GM21367 (cell line): ENCODE data around the gene CCNE1.
"Not testable (repeated sequence)": the region's sequence is repeated elsewhere in the genome, so short reads cannot be mapped to it uniquely, and the experiment has no call there.

Source experiments
- ATAC-seq: cut with Tn5 transposase; IDR thresholded peaks from one replicate; pipeline ENCODE4 v1.9.1; 2021; ENCODE audit not compliant: unreplicated experiment

Gene CCNE1

DNA sequence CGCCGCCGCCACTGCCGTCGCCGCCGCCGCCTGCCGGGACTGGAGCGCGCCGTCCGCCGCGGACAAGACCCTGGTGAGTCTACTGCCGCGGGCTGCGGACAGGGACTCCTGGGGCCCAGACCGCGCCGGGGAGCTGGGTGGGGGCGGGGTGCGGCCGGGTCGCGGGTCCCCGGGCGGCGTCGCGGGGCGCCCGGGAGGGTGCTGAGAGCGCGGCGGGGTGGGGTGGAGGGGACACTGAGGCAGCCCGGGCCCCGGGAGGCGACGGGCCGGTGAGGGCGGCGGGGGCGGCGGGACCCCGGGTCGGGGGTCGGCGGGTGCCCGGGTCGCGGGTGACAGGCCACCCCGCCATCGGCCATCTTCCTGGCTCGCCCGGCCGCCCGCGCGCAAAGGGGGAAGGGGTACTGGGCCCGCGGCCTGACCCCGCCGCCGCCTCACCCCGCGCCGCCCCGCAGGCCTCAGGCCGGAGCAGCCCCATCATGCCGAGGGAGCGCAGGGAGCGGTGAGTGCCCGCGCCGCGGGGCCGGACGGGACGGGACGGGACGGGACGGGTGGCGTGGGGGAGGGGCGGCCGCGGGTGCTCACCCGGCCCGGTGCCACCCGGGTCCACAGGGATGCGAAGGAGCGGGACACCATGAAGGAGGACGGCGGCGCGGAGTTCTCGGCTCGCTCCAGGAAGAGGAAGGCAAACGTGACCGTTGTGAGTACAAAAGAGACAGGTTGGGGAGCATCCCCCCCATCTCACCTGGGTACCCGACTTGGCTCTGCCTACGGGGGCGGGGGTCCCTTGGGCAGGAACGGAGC is 489 bp downstream of the CCNE1 start:
- ATAC-seq, result peak; percentile 2

DNA sequence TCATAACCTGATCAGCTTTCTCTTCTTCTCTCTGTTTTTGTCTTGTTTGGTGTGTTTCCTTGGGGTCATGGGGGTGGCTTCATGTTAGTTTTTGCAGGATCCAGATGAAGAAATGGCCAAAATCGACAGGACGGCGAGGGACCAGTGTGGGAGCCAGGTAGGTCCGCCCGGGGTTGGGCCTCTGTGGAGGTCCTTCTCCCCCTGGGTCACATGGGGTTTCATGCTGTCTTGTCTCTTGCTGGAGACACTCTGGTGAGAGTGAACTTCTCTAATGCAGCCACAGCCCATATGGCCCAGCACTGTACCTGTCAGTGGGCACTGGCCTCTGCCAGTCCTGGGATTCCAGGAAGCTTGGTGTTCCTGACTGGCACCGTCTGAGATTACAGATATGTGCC is 1.1 kb downstream of the CCNE1 start:
- no peak for ATAC-seq

DNA sequence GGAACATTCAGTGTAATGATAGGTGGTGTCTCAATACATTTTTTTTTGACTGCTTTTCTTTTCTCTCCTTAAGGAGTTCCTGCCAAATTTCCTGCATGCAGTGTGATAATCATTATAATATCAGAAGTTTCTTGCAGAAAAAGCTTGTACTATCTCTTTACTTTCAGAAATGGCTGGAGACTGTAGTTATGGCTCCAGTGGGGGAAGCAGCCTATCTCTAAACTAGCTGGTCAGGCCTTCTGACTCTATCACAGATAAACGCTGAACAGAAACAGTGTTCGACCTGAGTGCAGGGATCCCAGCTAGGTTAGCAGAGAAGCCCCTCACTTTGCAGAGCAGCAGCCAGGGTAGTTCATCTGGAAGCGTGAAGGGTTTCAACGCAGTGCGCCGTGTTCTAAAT is 1.9 kb downstream of the CCNE1 start:
- ATAC-seq, result no peak

GRCh38 chr19:29815231-29815630 is 3.4 kb downstream of the CCNE1 start:
- ATAC-seq, result peak; percentile 38

- no peak for ATAC-seq
Measured at GRCh38 chr19:29817316-29817715, 5.5 kb downstream of the CCNE1 start.

DNA sequence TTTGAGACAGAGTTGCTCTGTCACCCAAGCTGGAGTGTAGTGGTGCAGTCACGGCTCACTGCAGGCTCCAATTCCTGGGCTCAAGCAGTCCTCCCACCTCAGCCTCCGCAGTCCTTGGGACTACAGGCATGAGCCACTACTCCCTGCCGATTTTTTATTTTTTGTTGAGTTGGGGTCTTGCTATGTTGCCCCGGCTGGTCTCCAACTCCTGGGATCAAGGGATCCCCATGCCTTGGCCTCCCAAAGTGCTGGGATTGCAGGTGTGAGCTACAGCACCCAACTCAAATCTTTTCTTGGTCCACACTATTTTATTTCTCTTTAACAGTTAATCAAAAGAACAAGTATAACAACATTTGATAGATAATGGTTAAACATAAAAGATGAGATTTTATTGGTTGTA is 7.5 kb downstream of the CCNE1 start:
- no peak for ATAC-seq

GRCh38 chr19:29819986-29820385 is 8.2 kb downstream of the CCNE1 start:
- ATAC-seq, result no peak

DNA sequence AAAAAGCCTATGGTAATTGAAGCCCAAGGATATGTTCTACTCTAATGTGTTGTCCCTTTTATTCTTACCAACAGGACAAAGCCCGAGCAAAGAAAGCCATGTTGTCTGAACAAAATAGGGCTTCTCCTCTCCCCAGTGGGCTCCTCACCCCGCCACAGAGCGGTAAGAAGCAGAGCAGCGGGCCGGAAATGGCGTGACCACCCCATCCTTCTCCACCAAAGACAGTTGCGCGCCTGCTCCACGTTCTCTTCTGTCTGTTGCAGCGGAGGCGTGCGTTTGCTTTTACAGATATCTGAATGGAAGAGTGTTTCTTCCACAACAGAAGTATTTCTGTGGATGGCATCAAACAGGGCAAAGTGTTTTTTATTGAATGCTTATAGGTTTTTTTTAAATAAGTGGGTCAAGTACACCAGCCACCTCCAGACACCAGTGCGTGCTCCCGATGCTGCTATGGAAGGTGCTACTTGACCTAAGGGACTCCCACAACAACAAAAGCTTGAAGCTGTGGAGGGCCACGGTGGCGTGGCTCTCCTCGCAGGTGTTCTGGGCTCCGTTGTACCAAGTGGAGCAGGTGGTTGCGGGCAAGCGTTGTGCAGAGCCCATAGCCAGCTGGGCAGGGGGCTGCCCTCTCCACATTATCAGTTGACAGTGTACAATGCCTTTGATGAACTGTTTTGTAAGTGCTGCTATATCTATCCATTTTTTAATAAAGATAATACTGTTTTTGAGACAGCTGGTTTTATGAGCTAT is 12.0 kb downstream of the CCNE1 start:
- no peak for ATAC-seq

- ATAC-seq, result not testable (repeated sequence)
Measured at GRCh38 chr19:29825263-29825662, 13.5 kb downstream of the CCNE1 start.

DNA sequence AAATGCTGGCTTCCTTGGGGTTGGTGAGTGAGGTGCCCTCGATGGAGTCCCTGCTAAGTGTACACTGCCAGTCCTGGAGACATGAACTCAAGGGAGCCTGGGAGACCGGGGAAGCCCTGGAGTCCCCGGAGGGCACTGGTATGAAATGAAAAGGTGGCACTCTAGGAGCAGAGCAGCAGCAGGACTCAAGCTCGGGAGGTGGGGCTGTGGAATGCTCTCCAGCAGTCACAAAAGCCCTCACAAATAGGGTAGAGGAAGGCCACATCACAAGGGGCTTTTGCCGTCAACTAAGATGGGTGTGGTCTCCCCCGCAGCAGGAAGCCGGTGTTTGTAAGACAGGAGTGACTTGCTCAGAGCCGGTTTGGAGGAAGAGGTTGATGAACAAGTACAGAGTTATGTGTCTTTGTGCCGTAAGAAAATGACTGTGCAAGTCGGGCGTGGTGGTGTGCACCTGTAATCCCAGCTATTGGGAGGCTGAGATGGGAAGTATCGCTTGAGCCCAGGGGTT is 19.3 kb downstream of the CCNE1 start:
- no peak for ATAC-seq

- no peak for ATAC-seq
Measured at GRCh38 chr19:29831686-29832085, 19.9 kb downstream of the CCNE1 start.

GRCh38 chr19:29832801-29833200 is 21.0 kb downstream of the CCNE1 start:
- no peak for ATAC-seq

DNA sequence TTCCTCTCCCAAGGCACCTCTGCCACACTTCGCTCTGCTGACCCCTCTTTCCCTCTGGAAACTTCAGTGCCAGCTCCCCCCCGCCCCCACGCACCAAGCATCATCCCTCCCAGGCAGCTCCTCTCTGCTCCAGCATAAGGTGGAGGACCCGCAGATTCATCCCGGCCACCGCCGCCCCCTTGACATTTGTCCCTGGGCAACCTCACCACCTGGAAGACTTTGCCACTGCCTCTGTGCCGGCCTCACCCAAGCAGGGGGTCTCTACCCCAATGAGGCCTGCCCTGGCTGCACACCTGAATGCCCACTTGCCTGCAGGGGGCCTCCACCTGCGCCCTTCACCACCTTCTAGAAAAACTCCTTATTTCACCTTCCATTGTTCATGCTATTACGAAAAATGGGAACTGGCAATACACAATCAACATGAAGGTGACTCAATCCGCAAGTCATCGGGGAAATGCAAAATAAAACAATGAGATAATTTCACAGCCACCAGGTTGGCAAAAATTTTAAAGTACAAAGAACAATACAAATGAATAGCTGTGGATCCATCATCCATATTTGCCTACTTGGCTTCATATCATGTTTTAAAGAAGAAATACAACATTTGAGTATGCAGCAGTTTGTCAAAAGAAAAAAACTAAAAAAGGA is 21.9 kb downstream of the CCNE1 start:
- ATAC-seq, result no peak

DNA sequence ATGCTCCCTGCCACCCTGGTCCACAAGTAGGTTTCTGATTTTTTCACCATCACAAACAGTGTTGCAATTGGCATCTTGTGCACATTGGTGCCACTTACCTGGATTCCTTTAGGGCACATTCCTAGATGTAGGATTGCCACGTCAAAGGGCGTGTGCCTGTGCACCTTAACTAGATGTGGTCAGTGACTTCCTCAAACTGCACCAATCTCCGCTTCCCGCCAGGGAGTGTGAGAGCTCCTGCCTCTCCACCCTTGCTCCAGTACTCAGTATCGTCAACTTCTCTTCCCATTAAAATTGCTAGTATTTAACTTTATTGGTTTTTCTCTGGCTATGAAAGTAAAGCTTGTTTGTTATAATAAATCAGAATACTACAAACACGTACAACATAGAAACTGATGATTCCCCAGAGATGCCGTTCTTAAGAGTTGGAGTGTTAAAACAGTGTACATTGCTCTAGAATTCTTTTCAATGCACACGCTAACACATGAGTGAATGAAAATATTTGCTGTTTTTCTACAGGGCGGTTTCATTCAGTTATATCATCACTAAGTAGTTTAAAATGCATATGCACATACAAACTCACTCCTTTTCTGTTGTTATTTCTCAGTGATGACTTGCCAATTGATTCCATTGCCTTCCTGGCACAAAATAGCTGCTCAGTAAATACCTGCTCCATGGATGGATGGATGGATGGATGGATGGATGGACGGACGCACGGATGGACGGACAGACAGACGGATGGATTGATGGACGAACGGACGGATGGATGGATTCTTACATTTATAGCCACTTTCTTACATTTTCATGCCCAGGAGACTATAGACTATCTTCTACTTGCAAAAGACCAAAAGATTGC is 23.4 kb downstream of the CCNE1 start:
- ATAC-seq, result no peak

- peak; percentile 66 for ATAC-seq
Measured at GRCh38 chr19:29836409-29836825, 24.6 kb downstream of the CCNE1 start.

DNA sequence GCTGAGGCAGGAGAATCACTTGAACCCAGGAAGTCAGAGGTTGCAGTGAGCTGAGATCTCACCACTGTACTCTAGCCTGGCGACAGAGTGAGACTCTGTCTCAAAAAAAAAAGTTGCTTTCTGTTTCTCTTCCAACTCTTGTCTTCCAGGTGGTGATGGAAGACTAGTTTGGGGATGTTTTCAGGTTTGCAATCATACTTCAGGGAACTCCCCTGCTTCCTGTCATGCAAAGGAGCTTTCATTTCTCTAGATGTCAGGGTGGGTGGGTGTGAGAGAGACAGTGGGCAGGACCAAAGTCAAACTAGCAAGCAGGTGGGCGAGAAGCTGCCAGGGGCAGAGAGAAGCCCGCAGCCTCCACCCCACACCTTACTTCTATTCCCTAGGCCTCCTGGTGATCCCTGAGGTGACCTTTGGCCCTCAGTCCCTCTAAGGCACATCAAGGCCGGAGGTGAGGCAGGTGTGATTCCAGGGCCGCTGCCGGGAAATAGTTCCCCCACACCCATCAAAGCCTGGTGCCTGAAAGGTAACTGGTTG is 25.7 kb downstream of the CCNE1 start:
- peak; percentile 49 for ATAC-seq

DNA sequence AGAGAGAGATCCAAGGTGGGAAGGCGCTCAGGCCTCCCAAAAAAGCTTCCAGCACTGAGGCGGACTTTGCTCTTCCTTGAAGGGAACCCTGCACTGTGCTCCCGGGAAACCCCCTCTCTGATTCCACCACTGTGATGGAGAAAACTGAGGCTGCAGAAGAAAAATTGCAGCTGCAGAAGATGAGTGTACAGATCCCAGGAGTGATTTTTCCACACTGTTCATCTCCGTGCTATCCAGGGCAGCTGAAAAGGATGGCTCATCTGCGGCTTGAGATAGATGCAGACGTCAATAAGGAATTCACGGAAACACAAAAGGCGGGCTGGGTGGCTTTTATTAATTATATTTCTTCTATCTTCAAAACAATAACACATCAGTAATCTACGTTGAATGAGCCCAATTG is 26.2 kb downstream of the CCNE1 start:
- ATAC-seq, result no peak

DNA sequence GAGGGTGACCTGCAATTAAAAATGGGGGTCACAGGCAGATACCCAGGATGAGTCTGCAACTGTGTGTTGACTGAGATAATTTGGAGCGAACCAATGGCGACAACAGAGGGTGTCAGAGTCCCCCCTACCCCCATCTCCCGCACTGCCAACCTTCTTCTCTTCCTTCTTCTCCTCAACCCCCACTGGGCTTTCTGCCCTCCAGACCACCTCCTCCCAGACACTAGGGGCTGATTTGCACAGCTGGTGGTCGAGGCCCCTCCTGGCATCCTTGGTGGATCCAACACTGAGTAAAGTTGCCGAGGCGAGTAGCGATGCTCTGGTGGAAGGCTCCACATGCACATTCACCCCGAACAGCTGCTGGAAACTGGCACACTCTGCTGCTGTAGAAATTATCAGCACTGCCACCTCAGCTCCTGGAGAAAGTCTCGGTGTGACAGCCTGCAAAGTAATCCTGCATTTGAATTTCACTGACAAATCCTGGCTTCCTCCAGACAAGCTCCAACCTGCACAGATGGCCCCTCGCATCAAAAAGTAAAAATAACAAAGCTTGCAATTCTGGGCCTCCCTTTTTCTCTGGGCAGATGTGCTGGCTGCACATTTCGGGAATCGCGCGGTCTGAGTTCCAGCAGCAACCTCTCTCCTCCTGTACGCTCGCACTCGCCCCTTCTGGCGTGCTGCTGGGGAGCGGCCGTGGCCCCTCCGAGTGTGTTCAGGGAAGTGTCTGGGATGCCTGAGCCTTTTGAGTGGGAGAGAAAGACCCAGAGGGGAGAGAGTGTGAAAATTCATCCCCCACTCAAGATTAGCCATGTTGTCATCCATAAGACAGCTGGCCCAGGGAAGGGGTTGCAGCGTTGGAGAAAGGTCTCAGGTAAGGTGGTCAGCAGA is 28.5 kb downstream of the CCNE1 start:
- no peak for ATAC-seq

GRCh38 chr19:29841209-29841558 is 29.4 kb downstream of the CCNE1 start:
- ATAC-seq, result no peak
